GM21717 (cell line): Measurements from ENCODE around the gene CMA1.
"Not testable (repeated sequence)": the region's sequence is repeated elsewhere in the genome, so short reads cannot be mapped to it uniquely, and the experiment has no call there.

ENCODE experiments used
- ATAC-seq: cut with Tn5 transposase; IDR thresholded peaks from one replicate; pipeline ENCODE4 v1.9.1; 2021; ENCODE audit warnings: mild to moderate bottlenecking, moderate library complexity; ENCODE audit not compliant: unreplicated experiment

The CMA1 gene

GRCh38 chr14:24470450-24470849, 37.6 kb downstream of the CMA1 start:
- not testable (repeated sequence) for ATAC-seq

GRCh38 chr14:24465805-24466204, 42.3 kb downstream of the CMA1 start:
- ATAC-seq, result no peak

- no peak for ATAC-seq
Measured at GRCh38 chr14:24465368-24465767, 42.7 kb downstream of the CMA1 start.

- no peak for ATAC-seq
Measured at GRCh38 chr14:24463884-24464785, 43.9 kb downstream of the CMA1 start.

- no peak for ATAC-seq
Measured at GRCh38 chr14:24463017-24463883, 44.8 kb downstream of the CMA1 start.

GRCh38 chr14:24461336-24461735, 46.7 kb downstream of the CMA1 start:
- no peak for ATAC-seq

GRCh38 chr14:24459331-24459730, 48.7 kb downstream of the CMA1 start:
- ATAC-seq, result no peak

- no peak for ATAC-seq
Measured at GRCh38 chr14:24458736-24459135, 49.3 kb downstream of the CMA1 start.

GRCh38 chr14:24456980-24457379, 51.1 kb downstream of the CMA1 start:
- ATAC-seq, result no peak
